ENCODE data around the gene ARL10. TPM values are rescaled to one million over a fixed set of nuclear protein-coding genes. Genes with fewer than 3 reads are reported as not detected.

Gene ARL10
- total RNA-seq, 2 donors from 2014 or later, result 1.3 to 2.8 TPM

DNA sequence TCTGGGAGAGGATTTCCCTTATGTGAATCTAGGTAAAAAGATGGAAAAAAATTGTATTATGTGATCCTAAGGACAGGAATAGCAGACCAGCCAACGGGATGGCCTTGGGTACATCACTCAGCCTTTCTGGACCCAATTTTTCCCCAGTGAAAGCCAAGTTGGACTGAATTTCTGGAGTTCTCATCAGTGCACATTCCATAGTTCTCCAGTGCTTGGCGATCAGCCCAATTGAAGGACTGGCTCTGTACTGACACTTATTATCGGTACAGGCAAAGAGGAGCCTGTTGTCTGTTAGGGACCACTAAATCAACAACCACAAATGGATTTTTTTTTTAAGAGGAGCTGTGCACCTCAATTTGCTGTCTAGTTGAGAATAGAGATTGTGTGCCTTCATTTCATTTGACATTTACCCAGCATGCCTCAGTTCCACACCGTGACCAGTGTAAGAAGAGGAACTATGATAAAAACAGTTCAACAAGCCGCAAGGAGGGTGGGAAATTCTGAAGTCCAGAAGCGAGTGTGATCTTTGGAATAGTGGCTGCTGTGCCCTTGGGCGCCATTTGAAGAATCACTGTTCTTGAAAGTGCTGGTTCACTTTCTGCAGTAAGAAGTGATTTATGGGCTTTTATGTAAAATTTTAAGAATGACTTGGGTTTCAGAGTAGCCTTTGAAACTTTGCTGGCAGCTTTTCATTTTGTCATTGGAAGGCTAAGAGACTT is 8.0 kb downstream of the ARL10 start:
- Histone ChIP-seq H3K9me3 (no peaks in the 10 kb centered on the region), H3K4me3 (no peak overlapping the region), H3K27me3 (no peaks in the 10 kb centered on the region), H3K27ac (no peak overlapping the region), H3K4me1 (no peaks in the 10 kb centered on the region), H3K9ac (ENCODE audit: low read depth in 2 of 2, low read length in 2 of 2) (peak overlapping the region in 1 of 2 donors; percentile 12), H3K36me3 (no peaks in the 10 kb centered on the region)
- intact Hi-C loops (cut with DNase I), result no loop called here
- no peak for DNase-seq
- TF ChIP-seq, protein P1, sequence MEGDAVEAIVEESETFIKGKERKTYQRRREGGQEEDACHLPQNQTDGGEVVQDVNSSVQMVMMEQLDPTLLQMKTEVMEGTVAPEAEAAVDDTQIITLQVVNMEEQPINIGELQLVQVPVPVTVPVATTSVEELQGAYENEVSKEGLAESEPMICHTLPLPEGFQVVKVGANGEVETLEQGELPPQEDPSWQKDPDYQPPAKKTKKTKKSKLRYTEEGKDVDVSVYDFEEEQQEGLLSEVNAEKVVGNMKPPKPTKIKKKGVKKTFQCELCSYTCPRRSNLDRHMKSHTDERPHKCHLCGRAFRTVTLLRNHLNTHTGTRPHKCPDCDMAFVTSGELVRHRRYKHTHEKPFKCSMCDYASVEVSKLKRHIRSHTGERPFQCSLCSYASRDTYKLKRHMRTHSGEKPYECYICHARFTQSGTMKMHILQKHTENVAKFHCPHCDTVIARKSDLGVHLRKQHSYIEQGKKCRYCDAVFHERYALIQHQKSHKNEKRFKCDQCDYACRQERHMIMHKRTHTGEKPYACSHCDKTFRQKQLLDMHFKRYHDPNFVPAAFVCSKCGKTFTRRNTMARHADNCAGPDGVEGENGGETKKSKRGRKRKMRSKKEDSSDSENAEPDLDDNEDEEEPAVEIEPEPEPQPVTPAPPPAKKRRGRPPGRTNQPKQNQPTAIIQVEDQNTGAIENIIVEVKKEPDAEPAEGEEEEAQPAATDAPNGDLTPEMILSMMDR (IDR thresholded peaks at IDR 0.05), result no peak

DNA sequence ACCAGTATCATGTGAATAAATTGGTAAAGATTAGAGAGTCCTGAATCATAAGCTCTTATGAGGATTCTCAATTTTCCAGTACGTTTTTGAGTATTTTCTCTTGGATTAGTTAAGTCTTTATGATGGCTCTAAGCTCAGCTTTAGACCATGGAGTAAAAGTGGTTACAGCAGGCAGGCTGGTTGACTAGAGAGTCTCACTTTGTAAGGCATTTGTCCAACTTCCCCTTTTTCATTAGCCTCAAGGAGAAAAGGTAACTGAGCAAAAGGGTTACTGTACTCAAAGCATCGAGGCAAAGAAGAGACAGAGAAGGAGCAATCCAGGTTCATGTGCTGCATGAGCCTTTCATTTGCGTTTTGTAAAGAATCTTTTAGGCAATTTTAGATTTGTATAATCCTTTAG is 14.6 kb downstream of the ARL10 start:
- TF ChIP-seq, protein P1 (IDR thresholded peaks at IDR 0.05), result no peak
- no peak overlapping the region for H3K27ac ChIP-seq
- no peak for DNase-seq
- no peak overlapping the region for H3K9ac ChIP-seq (ENCODE audit: low read depth in 2 of 2, low read length in 2 of 2)
- H3K4me1 ChIP-seq, result no peaks in the 10 kb centered on the region
- no peaks in the 10 kb centered on the region for H3K9me3 ChIP-seq
- H3K36me3 ChIP-seq, result no peaks in the 10 kb centered on the region
- no peak overlapping the region for H3K4me3 ChIP-seq
- intact Hi-C loops (cut with DNase I), result no loop called here
- no peaks in the 10 kb centered on the region for H3K27me3 ChIP-seq

DNA sequence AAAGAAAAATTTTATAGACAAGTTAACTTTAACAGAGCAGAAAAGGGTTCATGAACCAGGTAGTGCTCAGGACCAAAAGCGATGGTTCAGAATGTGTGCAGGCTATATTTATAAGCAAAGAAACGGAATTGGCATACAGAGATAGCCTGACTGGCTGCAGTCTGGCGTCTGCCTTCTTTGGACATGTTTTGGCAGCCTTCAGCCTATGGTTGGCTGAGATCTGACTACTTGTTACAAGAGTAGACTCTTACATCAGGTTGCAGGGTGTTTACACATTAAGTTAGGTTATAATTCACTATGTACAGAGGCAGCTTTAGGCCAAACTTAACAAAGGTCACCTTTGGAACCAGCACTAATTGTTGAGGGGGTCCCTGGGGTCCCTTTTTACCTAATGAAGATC is 16.1 kb downstream of the ARL10 start:
- no peaks in the 10 kb centered on the region for H3K36me3 ChIP-seq
- intact Hi-C loops (cut with DNase I), result no loop called here
- no peak overlapping the region for H3K27ac ChIP-seq

DNA sequence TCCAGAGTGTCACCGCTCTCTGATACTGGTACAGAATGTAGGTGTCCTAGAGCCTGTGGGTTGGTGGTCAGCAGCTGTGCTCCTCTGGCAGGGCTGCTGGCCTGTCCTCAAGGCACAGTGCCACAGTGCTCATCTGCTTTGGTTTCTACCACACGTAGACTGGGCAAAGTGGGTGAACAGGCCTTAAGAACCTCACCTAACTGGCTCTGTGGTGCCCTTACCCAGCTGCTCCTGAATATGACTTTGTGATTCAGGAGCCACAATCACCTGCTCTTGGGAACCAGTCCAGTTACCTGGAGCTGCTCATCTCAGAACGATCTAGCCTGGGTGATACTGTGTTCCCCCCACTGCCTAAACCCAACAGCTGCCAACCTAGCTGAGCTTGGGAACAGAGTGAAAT is 16.7 kb downstream of the ARL10 start:
- no peak for DNase-seq
- H3K4me1 ChIP-seq, result no peaks in the 10 kb centered on the region
- no peak overlapping the region for H3K27ac ChIP-seq
- H3K9me3 ChIP-seq, result no peaks in the 10 kb centered on the region
- TF ChIP-seq, protein P1 (IDR thresholded peaks at IDR 0.05), result no peak
- no peaks in the 10 kb centered on the region for H3K36me3 ChIP-seq
- H3K27me3 ChIP-seq, result no peaks in the 10 kb centered on the region
- H3K4me3 ChIP-seq, result no peak overlapping the region
- intact Hi-C loops (cut with DNase I), result no loop called here
- H3K9ac ChIP-seq (ENCODE audit: low read depth in 2 of 2, low read length in 2 of 2), result no peak overlapping the region

More for the DNA sequence above, 16.1 kb downstream of the ARL10 start:
- no peak for DNase-seq
- Histone ChIP-seq H3K9me3 (no peaks in the 10 kb centered on the region), H3K4me1 (no peaks in the 10 kb centered on the region), H3K4me3 (no peak overlapping the region), H3K9ac (ENCODE audit: low read depth in 2 of 2, low read length in 2 of 2) (no peak overlapping the region), H3K27me3 (no peaks in the 10 kb centered on the region)
- TF ChIP-seq, protein P1 (IDR thresholded peaks at IDR 0.05), result no peak

DNA sequence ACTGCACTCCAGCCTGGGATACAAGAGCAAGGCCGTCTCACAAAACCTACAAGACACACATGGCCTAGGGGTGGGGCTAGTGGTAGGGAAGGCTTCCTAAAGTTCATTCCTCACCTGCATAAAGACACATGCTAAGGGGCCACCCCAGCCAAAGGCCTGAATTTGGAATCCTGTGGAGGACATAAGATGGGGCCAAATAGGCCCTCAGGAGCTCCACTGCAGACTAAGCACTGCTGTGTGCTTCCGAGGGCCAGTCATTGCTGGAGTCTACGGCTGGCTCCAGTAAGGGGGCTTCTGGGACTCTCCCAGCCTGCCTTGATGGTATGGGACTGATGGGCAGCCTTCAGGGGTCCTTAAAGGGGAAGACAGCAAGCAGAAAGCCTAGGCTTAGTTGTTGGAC is 17.4 kb downstream of the ARL10 start:
- H3K27ac ChIP-seq, result no peak overlapping the region
- no peaks in the 10 kb centered on the region for H3K27me3 ChIP-seq
- H3K4me3 ChIP-seq, result no peak overlapping the region
- no peak overlapping the region for H3K9ac ChIP-seq (ENCODE audit: low read depth in 2 of 2, low read length in 2 of 2)
- no peaks in the 10 kb centered on the region for H3K9me3 ChIP-seq
- TF ChIP-seq, protein P1 (IDR thresholded peaks at IDR 0.05), result no peak
- no peaks in the 10 kb centered on the region for H3K36me3 ChIP-seq
- no peak for DNase-seq
- intact Hi-C loops (cut with DNase I), result no loop called here
- H3K4me1 ChIP-seq, result peaks cover 4% of the 10 kb centered on the region

Data from colonic mucosa (tissue), 4 donors.